Dendritic cell treated with granulocyte-macrophage colony-stimulating factor and Interleukin-4, amounts not matched to agents 40 ng/mL and 50 ng/mL, for 4 days (primary cell): ENCODE results near the gene TMPRSS4.

Experiments
- H3K27ac Mint-ChIP-seq: one replicate; pipeline ENCODE4 v1.8.0; 2022; ENCODE audit warnings: mild to moderate bottlenecking, mixed read lengths
- H3K27me3 Mint-ChIP-seq: one replicate; pipeline ENCODE4 v1.8.0; 2022; ENCODE audit warnings: mild to moderate bottlenecking, mixed read lengths
- H3K36me3 Mint-ChIP-seq: one replicate; pipeline ENCODE4 v1.8.0; 2022; ENCODE audit warnings: low read depth, mixed read lengths
- H3K4me1 Mint-ChIP-seq: one replicate; pipeline ENCODE4 v1.8.0; 2022; ENCODE audit warnings: low read depth, mixed read lengths
- H3K4me3 Mint-ChIP-seq: one replicate; pipeline ENCODE4 v1.8.0; 2022; ENCODE audit warnings: mild to moderate bottlenecking, moderate library complexity, mixed read lengths
- H3K9me3 Mint-ChIP-seq: one replicate; pipeline ENCODE4 v1.8.0; 2022; ENCODE audit warnings: mixed read lengths
- intact Hi-C: fragments of 100-400 bp; cut with micrococcal nuclease; formaldehyde crosslinking; loops from one replicate; pipeline ENCODE4 v1.15.0; 2022

Gene TMPRSS4

GRCh38 chr11:118079491-118079890, 2.6 kb downstream of the TMPRSS4 start:
- H3K27ac Mint-ChIP-seq: no peak overlapping the region
- H3K4me3 Mint-ChIP-seq: no peak overlapping the region

GRCh38 chr11:118080296-118080695, 3.4 kb downstream of the TMPRSS4 start:
- H3K9me3 Mint-ChIP-seq: no peaks in the 10 kb centered on the region
- intact Hi-C loops: no loop called here
- H3K27me3 Mint-ChIP-seq: peaks cover 1% of the 10 kb centered on the region
- peaks cover 46% of the 10 kb centered on the region for H3K4me1 Mint-ChIP-seq
- H3K36me3 Mint-ChIP-seq: no peaks in the 10 kb centered on the region
- no peak overlapping the region for H3K4me3 Mint-ChIP-seq
- no peak overlapping the region for H3K27ac Mint-ChIP-seq

More at GRCh38 chr11:118079491-118079890, 2.6 kb downstream of the TMPRSS4 start:
- Mint-ChIP-seq H3K9me3 (no peaks in the 10 kb centered on the region), H3K36me3 (no peaks in the 10 kb centered on the region), H3K4me1 (peaks cover 43% of the 10 kb centered on the region), H3K27me3 (peaks cover 1% of the 10 kb centered on the region)
- intact Hi-C loops: no loop called here

GRCh38 chr11:118081241-118081958, 4.5 kb downstream of the TMPRSS4 start:
- H3K4me1 Mint-ChIP-seq: peaks cover 49% of the 10 kb centered on the region
- H3K27ac Mint-ChIP-seq: no peak overlapping the region
- H3K27me3 Mint-ChIP-seq: peaks cover 1% of the 10 kb centered on the region
- H3K4me3 Mint-ChIP-seq: no peak overlapping the region
- peaks cover 6% of the 10 kb centered on the region for H3K9me3 Mint-ChIP-seq
- peaks cover 3% of the 10 kb centered on the region for H3K36me3 Mint-ChIP-seq
- intact Hi-C loops: no loop called here

- intact Hi-C loops: no loop called here
- Mint-ChIP-seq H3K36me3 (peaks cover 17% of the 10 kb centered on the region), H3K9me3 (peaks cover 22% of the 10 kb centered on the region), H3K27ac (no peak overlapping the region), H3K4me3 (no peak overlapping the region), H3K4me1 (peaks cover 64% of the 10 kb centered on the region), H3K27me3 (peaks cover 1% of the 10 kb centered on the region)
Observed at GRCh38 chr11:118082880-118083552, 6.1 kb downstream of the TMPRSS4 start.

- intact Hi-C loops: no loop called here
- H3K36me3 Mint-ChIP-seq: peaks cover 17% of the 10 kb centered on the region
- H3K27me3 Mint-ChIP-seq: peaks cover 1% of the 10 kb centered on the region
- no peak overlapping the region for H3K27ac Mint-ChIP-seq
- peaks cover 31% of the 10 kb centered on the region for H3K9me3 Mint-ChIP-seq
- H3K4me1 Mint-ChIP-seq: peaks cover 69% of the 10 kb centered on the region
- no peak overlapping the region for H3K4me3 Mint-ChIP-seq
Observed at GRCh38 chr11:118084247-118084646, 7.4 kb downstream of the TMPRSS4 start.

GRCh38 chr11:118084656-118085055, 7.8 kb downstream of the TMPRSS4 start:
- H3K36me3 Mint-ChIP-seq: peaks cover 17% of the 10 kb centered on the region
- no peak overlapping the region for H3K27ac Mint-ChIP-seq
- intact Hi-C loops: no loop called here
- H3K27me3 Mint-ChIP-seq: peaks cover under 1% of the 10 kb centered on the region
- no peak overlapping the region for H3K4me3 Mint-ChIP-seq
- H3K9me3 Mint-ChIP-seq: peaks cover 31% of the 10 kb centered on the region
- peaks cover 69% of the 10 kb centered on the region for H3K4me1 Mint-ChIP-seq

GRCh38 chr11:118086913-118087768, 10.3 kb downstream of the TMPRSS4 start, which contains the start of gene SMIM35:
TSS of gene SMIM35 (minus strand) at chr11:118086963. CDS start at chr11:118086757, 206 bp downstream.
- Mint-ChIP-seq H3K27me3 (no peaks in the 10 kb centered on the region), H3K9me3 (peaks cover 31% of the 10 kb centered on the region), H3K4me3 (no peak within 1 kb of the TSS), H3K27ac (no peak within 1 kb of the TSS), H3K36me3 (peaks cover 17% of the 10 kb centered on the region), H3K4me1 (peaks cover 56% of the 10 kb centered on the region)
- intact Hi-C loops: no loop called here

- H3K4me3 Mint-ChIP-seq: no peak overlapping the region
- peaks cover 17% of the 10 kb centered on the region for H3K36me3 Mint-ChIP-seq
- peaks cover 48% of the 10 kb centered on the region for H3K4me1 Mint-ChIP-seq
- intact Hi-C loops: no loop called here
- H3K27me3 Mint-ChIP-seq: no peaks in the 10 kb centered on the region
- peak overlapping the region; percentile 52 for H3K27ac Mint-ChIP-seq
- peaks cover 31% of the 10 kb centered on the region for H3K9me3 Mint-ChIP-seq
Observed at GRCh38 chr11:118087931-118088330, 11.1 kb downstream of the TMPRSS4 start.

- no peak overlapping the region for H3K4me3 Mint-ChIP-seq
- H3K27me3 Mint-ChIP-seq: no peaks in the 10 kb centered on the region
- H3K4me1 Mint-ChIP-seq: peaks cover 43% of the 10 kb centered on the region
- H3K9me3 Mint-ChIP-seq: peaks cover 31% of the 10 kb centered on the region
- H3K36me3 Mint-ChIP-seq: peaks cover 17% of the 10 kb centered on the region
- peak overlapping the region; percentile 52 for H3K27ac Mint-ChIP-seq
- intact Hi-C loops: no loop called here
Observed at GRCh38 chr11:118088531-118088930, 11.7 kb downstream of the TMPRSS4 start.

- Mint-ChIP-seq H3K4me3 (no peak overlapping the region), H3K4me1 (peaks cover 35% of the 10 kb centered on the region), H3K36me3 (peaks cover 17% of the 10 kb centered on the region), H3K27ac (no peak overlapping the region), H3K27me3 (no peaks in the 10 kb centered on the region), H3K9me3 (peaks cover 31% of the 10 kb centered on the region)
- intact Hi-C loops: no loop called here
Observed at GRCh38 chr11:118090545-118091162, 13.8 kb downstream of the TMPRSS4 start.

- no peak overlapping the region for H3K27ac Mint-ChIP-seq
- intact Hi-C loops: no loop called here
Observed at GRCh38 chr11:118091690-118092089, 14.8 kb downstream of the TMPRSS4 start.

GRCh38 chr11:118092907-118093571, 16.2 kb downstream of the TMPRSS4 start:
- Mint-ChIP-seq H3K4me3 (no peak overlapping the region), H3K27me3 (no peaks in the 10 kb centered on the region), H3K9me3 (peaks cover 9% of the 10 kb centered on the region), H3K4me1 (peaks cover 18% of the 10 kb centered on the region), H3K27ac (no peak overlapping the region), H3K36me3 (no peaks in the 10 kb centered on the region)
- intact Hi-C loops: no loop called here

More at GRCh38 chr11:118091690-118092089, 14.8 kb downstream of the TMPRSS4 start:
- Mint-ChIP-seq H3K4me3 (no peak overlapping the region), H3K4me1 (peaks cover 32% of the 10 kb centered on the region), H3K9me3 (peaks cover 23% of the 10 kb centered on the region), H3K36me3 (peaks cover 11% of the 10 kb centered on the region), H3K27me3 (no peaks in the 10 kb centered on the region)

- Mint-ChIP-seq H3K4me3 (no peak overlapping the region), H3K4me1 (peaks cover 7% of the 10 kb centered on the region), H3K9me3 (no peaks in the 10 kb centered on the region), H3K36me3 (no peaks in the 10 kb centered on the region), H3K27me3 (peaks cover 1% of the 10 kb centered on the region), H3K27ac (no peak overlapping the region)
- intact Hi-C loops: no loop called here
Observed at GRCh38 chr11:118095493-118095892, 18.6 kb downstream of the TMPRSS4 start.
